OCI-LY7 (cell line): ENCODE measurements around the gene SPG21.

Experiments used
- EZH2phosphoT487 ChIP-seq: fragments of 200-600 bp; sonication (generic); IDR thresholded peaks from 2 replicates; pipeline ENCODE4 v1.6.1; 2018; ENCODE audit warnings: low read depth, borderline replicate concordance, mild to moderate bottlenecking, mixed run types, antibody characterized with exemption, low read length, moderate library complexity, mixed read lengths
- TF ChIP-seq, protein P1 (sequence below): fragments of 200-600 bp; sonication (generic); conservative IDR thresholded peaks from 2 replicates; pipeline ENCODE4 v1.5.1; 2014; ENCODE audit warnings: mild to moderate bottlenecking, antibody characterized with exemption, low read length, moderate library complexity, mixed read lengths

DNA sequence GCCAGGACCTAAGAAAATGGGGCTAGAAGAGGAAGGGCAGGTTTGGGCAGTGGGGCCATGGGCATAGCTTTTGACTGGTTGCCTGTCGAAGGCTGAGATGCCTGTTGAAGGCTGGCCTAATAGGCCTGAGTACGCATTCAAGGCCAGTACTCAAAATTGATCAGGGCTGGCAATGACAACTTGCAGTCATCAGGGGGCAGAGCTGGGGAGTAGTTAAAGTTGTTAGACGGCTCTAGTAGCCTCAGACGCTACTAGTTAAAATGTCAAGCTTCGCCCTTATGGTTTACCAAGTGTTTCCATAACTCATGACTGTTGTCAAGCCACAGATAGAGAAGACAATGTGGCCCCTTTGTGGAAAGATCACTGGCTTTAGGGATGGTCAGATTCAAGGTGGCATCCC lies 28.7 kb downstream of the SPG21 start:
- TF ChIP-seq, protein P1, sequence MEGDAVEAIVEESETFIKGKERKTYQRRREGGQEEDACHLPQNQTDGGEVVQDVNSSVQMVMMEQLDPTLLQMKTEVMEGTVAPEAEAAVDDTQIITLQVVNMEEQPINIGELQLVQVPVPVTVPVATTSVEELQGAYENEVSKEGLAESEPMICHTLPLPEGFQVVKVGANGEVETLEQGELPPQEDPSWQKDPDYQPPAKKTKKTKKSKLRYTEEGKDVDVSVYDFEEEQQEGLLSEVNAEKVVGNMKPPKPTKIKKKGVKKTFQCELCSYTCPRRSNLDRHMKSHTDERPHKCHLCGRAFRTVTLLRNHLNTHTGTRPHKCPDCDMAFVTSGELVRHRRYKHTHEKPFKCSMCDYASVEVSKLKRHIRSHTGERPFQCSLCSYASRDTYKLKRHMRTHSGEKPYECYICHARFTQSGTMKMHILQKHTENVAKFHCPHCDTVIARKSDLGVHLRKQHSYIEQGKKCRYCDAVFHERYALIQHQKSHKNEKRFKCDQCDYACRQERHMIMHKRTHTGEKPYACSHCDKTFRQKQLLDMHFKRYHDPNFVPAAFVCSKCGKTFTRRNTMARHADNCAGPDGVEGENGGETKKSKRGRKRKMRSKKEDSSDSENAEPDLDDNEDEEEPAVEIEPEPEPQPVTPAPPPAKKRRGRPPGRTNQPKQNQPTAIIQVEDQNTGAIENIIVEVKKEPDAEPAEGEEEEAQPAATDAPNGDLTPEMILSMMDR, result no peak
- TF ChIP-seq EZH2phosphoT487, result no peak
